ENCODE data around the gene CACNA1C. TPM values are rescaled to one million over a fixed set of nuclear protein-coding genes. Genes with fewer than 3 reads are reported as not detected.

The CACNA1C gene
- total RNA-seq, 4 donors from 2014 or later, result 9.7 to 42.1 (median 18.1) TPM

GRCh38 chr12:2397356-2398045 is 344.7 kb downstream of the CACNA1C start:
- Histone ChIP-seq H3K4me1 (peaks cover 0 to 26% (median 0%) of the 10 kb centered on the region in 4 donors), H3K27me3 (no peaks in the 10 kb centered on the region), H3K36me3 (no peaks in the 10 kb centered on the region), H3K27ac (peak overlapping the region in 2 of 4 donors; percentile 47 to 75), H3K9me3 (no peaks in the 10 kb centered on the region), H3K4me3 (no peak overlapping the region)
- DNase-seq, result peak in 2 of 3 donors; percentile 76 to 77
- no peak for TF ChIP-seq CTCF (IDR thresholded peaks at IDR 0.05)
- TF ChIP-seq POLR2A (IDR thresholded peaks at IDR 0.05), result no peak

- H3K4me3 ChIP-seq, result no peak overlapping the region
- H3K36me3 ChIP-seq, result no peaks in the 10 kb centered on the region
- H3K9me3 ChIP-seq, result no peaks in the 10 kb centered on the region
- peaks cover 0 to 27% (median 0%) of the 10 kb centered on the region in 4 donors for H3K4me1 ChIP-seq
- DNase-seq, result peak in 1 of 3 donors; percentile 27
- TF ChIP-seq POLR2A (IDR thresholded peaks at IDR 0.05), result no peak
- no peak overlapping the region for H3K27ac ChIP-seq
- H3K27me3 ChIP-seq, result no peaks in the 10 kb centered on the region
Measured at GRCh38 chr12:2401040-2401439, 348.3 kb downstream of the CACNA1C start.

- Histone ChIP-seq H3K27ac (no peak overlapping the region), H3K9me3 (no peaks in the 10 kb centered on the region), H3K36me3 (no peaks in the 10 kb centered on the region), H3K4me3 (no peak overlapping the region), H3K4me1 (peaks cover 0 to 19% (median 0%) of the 10 kb centered on the region in 4 donors), H3K27me3 (no peaks in the 10 kb centered on the region)
- peak in 1 of 3 donors; percentile 38 for DNase-seq
- no peak for TF ChIP-seq CTCF (IDR thresholded peaks at IDR 0.05)
- TF ChIP-seq POLR2A (IDR thresholded peaks at IDR 0.05), result no peak
Measured at GRCh38 chr12:2402073-2402579, 349.3 kb downstream of the CACNA1C start.

GRCh38 chr12:2403221-2403976 is 350.6 kb downstream of the CACNA1C start:
- TF ChIP-seq CTCF (IDR thresholded peaks at IDR 0.05), result no peak
- no peak for TF ChIP-seq POLR2A (IDR thresholded peaks at IDR 0.05)
- Histone ChIP-seq H3K4me3 (no peak overlapping the region), H3K27me3 (no peaks in the 10 kb centered on the region), H3K36me3 (no peaks in the 10 kb centered on the region), H3K4me1 (peaks cover 0 to 8% (median 0%) of the 10 kb centered on the region in 4 donors), H3K9me3 (no peaks in the 10 kb centered on the region), H3K27ac (no peak overlapping the region)
- DNase-seq, result peak in 1 of 3 donors; percentile 22

- H3K4me1 ChIP-seq, result peaks cover 0 to 8% (median 0%) of the 10 kb centered on the region in 4 donors
- TF ChIP-seq CTCF (IDR thresholded peaks at IDR 0.05) (no peak), POLR2A (IDR thresholded peaks at IDR 0.05) (no peak)
- no peak overlapping the region for H3K4me3 ChIP-seq
- DNase-seq, result no peak
- H3K27me3 ChIP-seq, result no peaks in the 10 kb centered on the region
- no peaks in the 10 kb centered on the region for H3K9me3 ChIP-seq
- H3K36me3 ChIP-seq, result no peaks in the 10 kb centered on the region
- H3K27ac ChIP-seq, result no peak overlapping the region
Measured at GRCh38 chr12:2405039-2405438, 352.3 kb downstream of the CACNA1C start.

GRCh38 chr12:2406903-2407302 is 354.1 kb downstream of the CACNA1C start:
- Histone ChIP-seq H3K36me3 (no peaks in the 10 kb centered on the region), H3K9me3 (no peaks in the 10 kb centered on the region), H3K4me3 (no peak overlapping the region), H3K27me3 (no peaks in the 10 kb centered on the region), H3K27ac (no peak overlapping the region), H3K4me1 (peaks cover 0 to 7% (median 0%) of the 10 kb centered on the region in 4 donors)
- TF ChIP-seq CTCF (IDR thresholded peaks at IDR 0.05), result no peak
- TF ChIP-seq POLR2A (IDR thresholded peaks at IDR 0.05), result no peak
- peak in 1 of 3 donors; percentile 22 for DNase-seq
